Stimulated activated CD8-positive, alpha-beta memory T cell treated with anti-CD3 and anti-CD28 coated beads, Interleukin-7, amount 100 ng/mL, for 1 hour (primary cell): ENCODE measurements around the gene IGSF21.

Source experiments
- DNase-seq, 2 donors: peaks; one replicate each; pipeline ENCODE4 v3.0.0-alpha.2; 2020; ENCODE audit warnings: low read depth in 2 of 2

The IGSF21 gene

GRCh38 chr1:18119771-18120377 is 12.3 kb downstream of the IGSF21 start:
- no peak for DNase-seq

GRCh38 chr1:18120638-18121037 is 13.0 kb downstream of the IGSF21 start:
- DNase-seq: no peak

DNA sequence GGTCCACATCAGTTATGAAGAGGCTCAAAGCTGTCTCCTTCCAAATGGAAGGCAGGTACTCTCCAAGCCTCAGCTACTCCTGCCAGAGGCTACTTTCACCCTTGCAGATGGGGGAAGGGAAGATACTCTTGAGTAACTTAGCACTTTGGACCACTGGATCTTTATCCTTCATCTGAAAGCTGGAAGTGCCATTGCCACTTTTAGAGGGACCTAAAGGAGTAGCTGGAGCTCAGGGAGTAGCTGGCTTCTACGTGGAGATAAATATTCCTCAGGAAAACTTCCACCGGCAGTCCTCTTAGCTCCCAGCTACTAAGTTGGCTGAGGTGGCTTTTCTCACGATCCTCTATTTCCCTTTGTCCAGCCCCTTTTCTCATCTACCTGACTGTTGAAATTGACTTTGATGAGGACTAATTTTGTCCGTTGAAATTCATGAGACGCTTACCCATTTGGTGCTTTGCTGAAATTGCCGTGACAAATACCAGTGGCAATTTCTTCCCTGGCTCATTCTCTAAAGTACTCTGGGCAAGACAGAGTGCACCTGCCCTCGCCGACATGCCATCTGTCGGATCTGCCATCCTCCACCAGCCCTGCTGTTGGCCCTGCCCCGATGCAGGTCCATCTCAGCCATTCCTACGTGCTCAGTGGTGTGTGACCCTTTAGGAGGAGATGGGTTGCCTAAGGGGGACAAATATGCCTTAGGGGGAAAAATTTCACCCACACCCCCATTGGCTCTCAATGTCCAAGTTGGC is 13.6 kb downstream of the IGSF21 start:
- no peak for DNase-seq

- DNase-seq: no peak
These were observed 15.9 kb downstream of the IGSF21 start for GRCh38 chr1:18123467-18123992.

DNA sequence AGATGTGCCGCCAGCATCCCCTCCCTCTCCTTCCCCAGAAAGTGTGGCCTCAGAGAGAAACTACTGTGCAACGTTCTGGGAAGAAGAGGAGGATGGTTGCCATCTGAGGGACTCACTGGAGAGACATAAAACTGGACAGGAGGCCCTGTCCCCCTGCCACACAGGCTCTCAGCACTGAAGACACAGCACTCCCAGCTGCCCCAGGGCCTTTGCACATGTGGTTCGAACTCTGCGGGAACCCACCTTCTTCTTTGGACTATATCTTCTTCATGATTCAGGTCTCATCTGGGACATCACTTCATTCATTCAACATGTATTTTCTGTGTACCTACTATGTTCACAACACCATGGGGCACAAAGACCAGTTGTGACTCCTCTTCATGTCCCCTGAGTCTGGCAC is 17.4 kb downstream of the IGSF21 start:
- DNase-seq: no peak

DNA sequence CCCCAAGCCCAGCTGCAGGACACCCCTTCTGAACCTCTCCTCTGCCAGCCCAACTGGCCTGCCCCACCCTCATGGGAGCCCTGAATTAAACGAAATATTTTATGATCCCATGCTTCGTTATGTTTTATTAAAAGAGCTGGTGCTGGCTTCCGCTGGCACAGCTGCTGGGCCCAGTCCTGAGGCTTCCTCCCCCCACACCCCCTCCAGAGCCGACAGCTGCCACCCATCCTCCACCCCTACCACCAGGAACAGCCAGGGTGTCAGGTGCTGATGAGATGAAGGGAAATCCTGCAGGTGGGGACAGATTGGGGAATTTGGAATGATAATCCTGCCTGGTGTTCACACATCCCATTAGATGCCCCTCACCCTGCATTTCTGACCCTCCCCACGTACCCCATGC is 19.0 kb downstream of the IGSF21 start:
- no peak for DNase-seq

GRCh38 chr1:18128298-18128697 is 20.7 kb downstream of the IGSF21 start:
- no peak for DNase-seq

DNA sequence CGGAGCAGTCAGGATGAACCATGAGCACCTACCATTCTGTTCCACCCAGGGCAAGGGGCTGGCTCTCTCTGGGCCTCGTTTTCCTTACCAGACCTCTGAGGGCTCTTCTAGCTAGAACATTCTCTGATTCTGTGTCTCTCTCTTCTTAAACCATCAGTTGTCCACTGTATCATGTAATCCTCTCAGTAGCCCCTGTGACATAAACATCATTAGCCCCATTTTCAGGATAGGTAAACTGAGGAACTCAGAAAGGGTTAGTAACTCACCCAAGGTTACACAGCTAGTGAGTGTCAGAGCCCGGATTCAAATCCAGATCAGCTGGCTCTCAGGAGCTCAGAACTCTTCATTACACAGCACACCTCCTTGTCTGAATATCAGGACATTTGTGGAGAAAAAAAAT is 22.8 kb downstream of the IGSF21 start:
- no peak for DNase-seq

DNA sequence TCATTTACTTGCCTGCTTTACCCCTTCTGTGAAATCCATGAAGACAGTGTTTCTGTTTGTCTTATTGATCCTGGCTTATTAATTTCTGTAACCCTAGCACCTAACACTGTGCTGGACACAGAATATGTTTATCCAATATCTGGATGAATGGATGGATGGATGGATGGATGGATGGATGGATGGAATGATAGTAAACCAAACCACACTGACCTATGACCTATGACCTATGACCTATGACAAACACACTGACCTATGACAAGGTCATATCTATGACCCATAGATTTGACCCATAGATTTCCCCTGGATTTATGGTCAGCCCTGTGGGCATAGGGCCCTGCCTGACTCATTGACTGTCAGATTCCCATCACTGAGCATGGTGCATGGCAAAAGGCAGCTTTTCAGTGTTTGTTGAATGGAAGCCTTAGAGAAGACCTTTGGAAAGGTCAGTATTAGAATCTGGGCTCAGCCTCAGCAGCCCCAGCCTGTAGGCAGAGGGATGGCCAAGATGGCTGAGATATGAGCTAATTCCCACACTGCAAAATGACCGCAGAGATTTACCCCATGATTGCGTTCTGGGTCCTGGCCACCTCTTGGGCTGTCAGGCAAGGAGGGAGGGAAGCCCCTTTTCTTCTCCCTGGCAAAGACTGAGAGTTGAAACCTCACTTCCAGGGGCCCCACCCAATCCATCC is 24.6 kb downstream of the IGSF21 start:
- no peak for DNase-seq

GRCh38 chr1:18132711-18133541 is 25.3 kb downstream of the IGSF21 start:
- no peak for DNase-seq

DNA sequence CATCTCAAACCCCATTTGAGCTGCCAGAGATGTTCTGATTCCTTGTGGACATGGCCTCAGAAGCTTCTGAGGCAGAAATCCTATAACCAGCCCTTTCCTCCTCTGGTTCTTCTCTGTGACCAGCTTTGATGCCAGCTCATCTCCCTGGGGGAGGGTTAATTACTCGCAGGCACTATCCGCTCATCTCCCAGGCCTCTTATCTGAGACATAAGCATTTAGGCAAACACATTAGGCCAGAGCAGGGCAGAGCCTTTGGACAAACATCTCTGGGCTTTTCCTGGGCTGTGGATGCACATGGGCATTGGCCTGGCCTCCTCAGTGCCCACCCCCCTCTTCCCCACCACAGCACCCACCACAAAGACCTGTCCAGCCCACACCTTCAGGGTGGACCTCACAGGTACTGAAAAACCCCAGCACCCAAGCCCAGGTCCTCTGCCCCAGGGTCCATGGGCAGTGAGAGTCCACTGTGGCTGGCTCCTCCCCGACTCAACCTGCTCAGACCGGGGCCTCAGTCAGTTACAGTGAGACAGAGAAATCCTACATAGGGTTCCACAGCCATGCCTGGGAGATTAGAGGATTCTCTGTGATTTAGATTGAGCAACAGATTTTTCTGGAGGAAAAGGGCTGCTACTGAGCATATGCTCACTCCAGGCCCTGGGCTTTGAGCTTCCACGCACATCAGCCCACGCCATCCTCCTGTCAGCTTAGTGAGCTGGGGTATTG is 26.9 kb downstream of the IGSF21 start:
- DNase-seq: no peak

DNA sequence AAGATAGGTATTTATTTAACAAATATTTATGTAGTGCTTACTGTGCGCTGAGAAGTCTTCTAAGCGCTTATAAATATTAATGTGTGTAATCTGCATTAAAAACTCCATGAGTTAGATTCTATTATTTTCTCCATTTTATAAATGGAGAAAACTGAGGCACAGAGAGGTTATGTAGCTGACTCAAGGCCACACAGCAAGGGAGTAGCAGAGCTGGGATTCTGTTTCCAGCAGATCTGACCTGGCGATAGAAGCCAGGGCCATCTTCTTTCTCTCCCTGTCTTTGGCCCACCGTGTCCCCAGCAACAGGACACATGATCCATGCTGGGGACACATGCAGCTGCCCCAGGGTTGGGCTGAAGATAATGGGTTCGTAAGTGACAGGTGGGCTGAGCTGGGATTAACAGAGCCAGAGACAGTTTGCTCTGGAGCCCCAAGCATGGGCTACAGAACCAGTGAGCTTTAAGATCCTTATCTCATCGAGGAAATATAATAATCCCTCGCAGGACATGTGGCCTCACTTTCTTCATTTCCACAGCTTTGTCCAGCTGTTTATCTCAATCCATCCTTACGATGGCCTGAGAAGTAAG is 30.3 kb downstream of the IGSF21 start:
- no peak for DNase-seq

- no peak for DNase-seq
These were observed 31.8 kb downstream of the IGSF21 start for GRCh38 chr1:18139198-18139981.

DNA sequence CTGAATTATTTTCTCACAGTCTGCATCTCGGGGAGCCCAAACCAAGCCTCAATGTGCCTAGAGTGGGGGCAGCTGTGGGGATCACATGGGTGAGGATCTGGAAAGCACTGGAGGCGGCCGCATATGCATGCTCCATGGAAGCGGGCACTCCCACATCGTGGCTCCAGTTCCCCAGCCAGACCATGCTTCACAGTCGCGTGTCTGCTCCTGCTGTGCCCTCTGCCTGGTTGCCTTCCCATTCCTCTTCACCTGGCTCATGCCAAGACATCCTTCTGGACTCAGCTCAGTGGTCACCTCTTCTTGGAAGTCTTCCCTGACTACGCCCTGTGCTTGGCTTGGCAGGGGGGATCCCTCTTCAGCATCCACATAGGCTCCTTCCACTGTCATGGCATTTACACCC is 32.8 kb downstream of the IGSF21 start:
- no peak for DNase-seq

DNA sequence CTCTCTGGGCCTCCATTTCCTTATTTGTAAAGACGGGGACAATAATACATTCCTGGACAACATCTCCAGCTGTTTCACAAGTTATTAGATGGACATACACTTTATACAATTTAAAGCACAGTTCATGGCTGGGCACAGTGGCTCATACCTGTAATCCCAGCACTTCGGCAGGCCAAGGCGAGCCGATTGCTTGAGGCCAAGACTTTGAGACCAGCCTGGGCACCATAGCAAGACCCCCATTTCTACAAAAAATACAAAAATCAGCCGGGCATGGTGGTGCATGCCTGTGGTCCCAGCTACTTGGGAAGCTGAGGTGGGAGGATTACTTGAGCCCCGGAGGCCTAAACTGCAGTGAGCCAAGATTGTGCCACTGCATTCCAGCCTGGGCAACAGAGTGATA is 34.1 kb downstream of the IGSF21 start:
- no peak for DNase-seq

DNA sequence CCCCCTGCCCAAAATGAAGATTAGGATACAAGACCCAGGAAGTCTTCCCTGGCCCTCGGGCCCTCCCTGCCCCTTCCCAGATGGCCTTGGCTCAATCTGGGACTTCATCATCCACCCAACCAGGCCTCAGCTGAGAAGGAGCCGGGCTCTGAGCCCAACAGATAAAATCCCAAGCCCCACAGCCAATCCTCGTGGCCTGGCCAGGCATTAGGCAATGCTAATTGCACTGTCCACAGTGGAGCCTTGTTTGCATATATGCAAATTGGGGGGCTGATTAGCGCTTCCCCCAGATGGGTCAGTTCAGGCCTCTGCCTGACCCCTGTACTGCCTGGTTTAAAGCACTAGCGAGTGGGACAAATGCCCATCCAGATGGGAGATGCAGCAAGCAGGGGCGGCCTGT is 34.9 kb downstream of the IGSF21 start:
- DNase-seq: no peak

- no peak for DNase-seq
These were observed 35.4 kb downstream of the IGSF21 start for GRCh38 chr1:18142969-18143368.

DNA sequence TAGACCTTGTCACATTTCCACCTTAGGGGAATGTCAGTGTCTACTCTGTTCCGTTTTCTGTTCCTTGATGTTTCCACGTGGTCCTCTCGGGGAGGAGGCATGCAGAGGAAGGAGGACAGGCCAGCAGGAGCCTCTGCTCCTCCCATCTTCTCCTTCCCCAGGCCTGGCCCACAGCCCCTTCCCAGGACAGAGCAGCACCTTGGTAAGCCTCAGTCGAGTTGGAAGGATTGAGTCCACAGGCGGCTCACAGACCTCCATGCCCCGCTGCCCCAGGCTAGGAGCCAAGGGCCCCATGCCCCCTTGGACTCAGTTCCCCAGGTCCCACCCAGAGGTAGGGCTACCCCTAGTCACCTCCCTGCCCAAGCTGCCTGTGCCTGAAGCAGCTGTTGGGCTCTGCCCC is 36.5 kb downstream of the IGSF21 start:
- no peak for DNase-seq

DNA sequence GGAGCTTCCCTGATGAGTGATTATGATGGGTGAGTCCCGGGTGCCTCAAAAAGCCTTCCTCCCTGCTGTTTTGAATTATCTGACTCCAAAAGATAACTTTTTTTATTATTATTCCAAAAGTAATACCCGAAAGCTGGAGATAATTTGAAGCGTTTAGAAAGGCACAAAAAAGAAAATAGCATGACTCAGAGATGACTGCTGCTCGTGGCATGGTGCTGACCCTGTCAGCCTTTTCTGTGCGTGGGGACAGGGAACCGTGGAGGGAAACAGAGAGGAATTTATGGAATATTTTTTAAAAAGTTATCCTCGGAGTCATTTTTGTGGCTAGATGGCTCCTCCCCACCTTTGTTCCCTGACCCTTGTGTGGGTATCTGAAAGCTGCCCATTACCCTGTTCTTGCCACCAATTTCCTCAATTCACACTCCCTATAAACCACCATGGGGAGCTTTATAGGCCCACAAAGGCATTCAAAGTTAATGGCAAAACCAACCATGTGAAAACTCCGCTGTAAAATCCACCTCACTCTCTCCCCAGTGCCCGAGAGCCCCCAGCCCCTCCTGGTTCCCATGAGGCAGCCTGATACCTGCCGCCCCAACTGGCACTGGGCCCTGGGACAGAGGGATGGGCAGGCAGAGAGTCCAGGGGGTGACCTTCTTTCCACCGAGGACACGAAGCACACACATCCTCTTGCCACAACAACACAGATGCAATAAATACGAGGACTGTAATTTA is 37.5 kb downstream of the IGSF21 start:
- DNase-seq: no peak
